SK-N-SH (cell line): ENCODE measurements around the gene CLEC20A.

ENCODE experiments used
- CTCF ChIP-seq: fragments of 200-600 bp; sonication (generic); IDR thresholded peaks from 2 replicates; pipeline ENCODE4 v1.6.1; 2017; ENCODE audit warnings: antibody characterized with exemption, mild to moderate bottlenecking, moderate library complexity
- EZH2phosphoT487 ChIP-seq: fragments of 200-600 bp; sonication (generic); IDR thresholded peaks from 2 replicates; pipeline ENCODE4 v1.6.1; 2017; ENCODE audit warnings: low read depth, mixed run types, mild to moderate bottlenecking, antibody characterized with exemption, moderate library complexity, borderline replicate concordance
- FOXM1 ChIP-seq: IDR thresholded peaks from 2 replicates; pipeline ENCODE4 v1.4.0; 2012; ENCODE audit warnings: low read depth, mild to moderate bottlenecking
- MAX ChIP-seq: IDR thresholded peaks from 2 replicates; pipeline ENCODE4 v1.4.0; 2012; ENCODE audit warnings: low read depth
- POLR2AphosphoS5 ChIP-seq: IDR thresholded peaks from 2 replicates; pipeline ENCODE4 v1.6.1; 2012; ENCODE audit warnings: low read depth, low read length
- SIN3A ChIP-seq: IDR thresholded peaks from 2 replicates; pipeline ENCODE4 v1.6.1; 2012; ENCODE audit warnings: low read depth, mild to moderate bottlenecking, low read length, moderate library complexity, borderline replicate concordance
- TCF12 ChIP-seq: IDR thresholded peaks from 2 replicates; pipeline ENCODE4 v1.4.0; 2012
- TEAD4 ChIP-seq: IDR thresholded peaks from 2 replicates; pipeline ENCODE4 v1.4.0; 2012; ENCODE audit warnings: mild to moderate bottlenecking, borderline replicate concordance; ENCODE audit not compliant: insufficient read depth
- USF2 ChIP-seq: fragments of 150-350 bp; IDR thresholded peaks from 2 replicates; pipeline ENCODE4 v1.6.1; 2017; ENCODE audit warnings: antibody characterized with exemption, low read length, low read depth, borderline replicate concordance

GRCh38 chr1:178457651-178458050, 39.1 kb downstream of the CLEC20A start:
- TF ChIP-seq CTCF (no peak), SIN3A (no peak), USF2 (no peak), TCF12 (no peak), MAX (no peak), POLR2AphosphoS5 (no peak), TEAD4 (no peak), FOXM1 (no peak), EZH2phosphoT487 (no peak)
